Lower leg skin (tissue), 3 donors: ENCODE measurements around the gene MLH3.

ENCODE experiments used
- CTCF ChIP-seq, 3 donors: fragments of 450-650 bp; IDR thresholded peaks; one replicate each; pipeline ENCODE4 v1.5.1; 2016; ENCODE audit warnings: antibody characterized with exemption in 3 of 3, mild to moderate bottlenecking in 3 of 3, moderate library complexity in 2 of 3
- POLR2A ChIP-seq, 2 donors: fragments of 450-650 bp; IDR thresholded peaks; one replicate each; pipeline ENCODE4 v1.6.1; 2016 to 2017; ENCODE audit warnings: antibody characterized with exemption in 2 of 2, mild to moderate bottlenecking in 1 of 2, moderate library complexity in 1 of 2

GRCh38 chr14:75091251-75091650 is 40.0 kb upstream of the MLH3 start:
- TF ChIP-seq CTCF (IDR thresholded peaks at IDR 0.05) (no peak), POLR2A (IDR thresholded peaks at IDR 0.05) (no peak)
